MM.1S (cell line): ENCODE data around the gene COL11A1.

Experiments used
- DNase-seq: peaks from one replicate; pipeline ENCODE4 v3.0.0-alpha.2; 2015
- H2AFZ ChIP-seq: fragments of 300-600 bp; sonication (generic); 2 replicates; pipeline ENCODE4 v1.6.0; 2016; ENCODE audit warnings: antibody characterized with exemption, low read length
- H3F3A ChIP-seq: fragments of 300-600 bp; sonication (generic); 2 replicates; pipeline ENCODE4 v1.6.1; 2016; ENCODE audit warnings: mild to moderate bottlenecking, antibody characterized with exemption, low read length, moderate library complexity, mixed read lengths; ENCODE audit not compliant: insufficient read depth
- H3K27ac ChIP-seq: fragments of 300-600 bp; sonication (generic); 2 replicates; pipeline ENCODE4 v1.5.1; 2016; ENCODE audit warnings: mild to moderate bottlenecking, low read length
- H3K27me3 ChIP-seq: fragments of 300-600 bp; sonication (generic); replicated peaks from 2 replicates; pipeline ENCODE4 v1.6.0; 2016; ENCODE audit warnings: low read length; ENCODE audit not compliant: insufficient read depth
- H3K36me3 ChIP-seq: fragments of 300-600 bp; sonication (generic); replicated peaks from 2 replicates; pipeline ENCODE4 v1.6.1; 2016; ENCODE audit warnings: mild to moderate bottlenecking, low read length, mixed read lengths; ENCODE audit not compliant: insufficient read depth
- H3K4me1 ChIP-seq: fragments of 300-600 bp; sonication (generic); 2 replicates; pipeline ENCODE4 v1.6.1; 2016; ENCODE audit warnings: low read length, mixed read lengths
- H3K4me2 ChIP-seq: fragments of 300-600 bp; sonication (generic); 2 replicates; pipeline ENCODE4 v1.6.0; 2016; ENCODE audit warnings: low read depth, low read length
- H3K4me3 ChIP-seq: fragments of 300-600 bp; sonication (generic); 2 replicates; pipeline ENCODE4 v1.5.1; 2016; ENCODE audit warnings: low read length, mixed read lengths
- H3K79me2 ChIP-seq: fragments of 300-600 bp; sonication (generic); 2 replicates; pipeline ENCODE4 v1.6.1; 2016; ENCODE audit warnings: mixed run types, low read length, mixed read lengths
- H3K9ac ChIP-seq: fragments of 300-600 bp; sonication (generic); 2 replicates; pipeline ENCODE4 v1.6.1; 2016; ENCODE audit warnings: low read length, mixed read lengths
- H3K9me2 ChIP-seq: fragments of 300-600 bp; sonication (generic); replicated peaks from 2 replicates; pipeline ENCODE4 v1.6.1; 2016; ENCODE audit warnings: mild to moderate bottlenecking, low read length, mixed read lengths; ENCODE audit not compliant: insufficient read depth
- H3K9me3 ChIP-seq: fragments of 300-600 bp; sonication (generic); replicated peaks from 2 replicates; pipeline ENCODE4 v1.6.1; 2016; ENCODE audit warnings: mild to moderate bottlenecking, low read length, mixed read lengths; ENCODE audit not compliant: insufficient read depth
- H4K20me1 ChIP-seq: fragments of 300-600 bp; sonication (generic); 2 replicates; pipeline ENCODE4 v1.6.1; 2016; ENCODE audit warnings: mild to moderate bottlenecking, low read length, moderate library complexity, mixed read lengths; ENCODE audit not compliant: insufficient read depth
- CTCF ChIP-seq: fragments of 300-600 bp; sonication (generic); IDR thresholded peaks from 2 replicates; pipeline ENCODE4 v1.5.1; 2016; ENCODE audit warnings: antibody characterized with exemption, low read length, mixed read lengths
- EZH2 ChIP-seq: fragments of 300-600 bp; sonication (generic); optimal IDR thresholded peaks from 2 replicates; pipeline ENCODE3; 2017; ENCODE audit warnings: low read depth, mild to moderate bottlenecking, antibody characterized with exemption, low read length, mixed read lengths
- EZH2phosphoT487 ChIP-seq: fragments of 300-600 bp; sonication (generic); IDR thresholded peaks from 2 replicates; pipeline ENCODE4 v1.6.1; 2018; ENCODE audit warnings: antibody characterized with exemption, low read length

The COL11A1 gene

DNA sequence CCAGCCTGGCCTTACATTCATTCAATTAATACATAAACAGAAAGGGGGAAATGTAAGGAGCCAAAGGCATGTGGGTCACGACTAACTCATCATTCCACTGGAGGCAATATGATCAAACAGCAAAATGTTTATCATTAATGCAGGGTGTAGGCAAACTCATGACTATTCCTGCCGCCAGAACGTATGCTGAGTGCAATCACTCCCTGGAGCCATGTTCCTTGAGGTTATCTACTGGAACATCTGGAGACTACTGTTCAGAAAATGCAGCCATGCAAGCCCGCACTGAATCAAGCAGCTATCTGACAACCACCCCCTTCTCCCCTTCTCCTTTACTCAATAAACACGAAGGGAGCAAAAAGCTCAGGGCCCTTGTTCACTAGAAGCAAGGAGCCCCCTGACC lies 267.6 kb downstream of the COL11A1 start:
- no peaks in the 10 kb centered on the region for H3K9me2 ChIP-seq
- no peak for TF ChIP-seq CTCF
- no peak for TF ChIP-seq EZH2
- no peak for TF ChIP-seq EZH2phosphoT487
- no peak overlapping the region for H2AFZ ChIP-seq
- H3K27me3 ChIP-seq = no peaks in the 10 kb centered on the region
- no peak for DNase-seq
- H3K27ac ChIP-seq = no peak overlapping the region
- no peaks in the 10 kb centered on the region for H4K20me1 ChIP-seq
- no peaks in the 10 kb centered on the region for H3K36me3 ChIP-seq
- no peaks in the 10 kb centered on the region for H3K9me3 ChIP-seq
- H3K9ac ChIP-seq = no peak overlapping the region
- H3K4me2 ChIP-seq = no peak overlapping the region
- H3K79me2 ChIP-seq = no peaks in the 10 kb centered on the region
- H3K4me1 ChIP-seq = no peaks in the 10 kb centered on the region
- H3K4me3 ChIP-seq = no peak overlapping the region
- H3F3A ChIP-seq = no peaks in the 10 kb centered on the region

- H3K4me2 ChIP-seq = no peak overlapping the region
- H3K36me3 ChIP-seq = no peaks in the 10 kb centered on the region
- H3K4me1 ChIP-seq = no peaks in the 10 kb centered on the region
- no peaks in the 10 kb centered on the region for H3K9me3 ChIP-seq
- no peaks in the 10 kb centered on the region for H3K9me2 ChIP-seq
- H3K27ac ChIP-seq = no peak overlapping the region
- H2AFZ ChIP-seq = no peak overlapping the region
- no peaks in the 10 kb centered on the region for H3K79me2 ChIP-seq
- no peaks in the 10 kb centered on the region for H3F3A ChIP-seq
- TF ChIP-seq CTCF = no peak
- no peak for TF ChIP-seq EZH2phosphoT487
- TF ChIP-seq EZH2 = no peak
- H3K4me3 ChIP-seq = no peak overlapping the region
- H4K20me1 ChIP-seq = no peaks in the 10 kb centered on the region
- H3K27me3 ChIP-seq = no peaks in the 10 kb centered on the region
- H3K9ac ChIP-seq = no peak overlapping the region
- DNase-seq = no peak
These were observed 270.3 kb downstream of the COL11A1 start for GRCh38 chr1:102838016-102838415.

DNA sequence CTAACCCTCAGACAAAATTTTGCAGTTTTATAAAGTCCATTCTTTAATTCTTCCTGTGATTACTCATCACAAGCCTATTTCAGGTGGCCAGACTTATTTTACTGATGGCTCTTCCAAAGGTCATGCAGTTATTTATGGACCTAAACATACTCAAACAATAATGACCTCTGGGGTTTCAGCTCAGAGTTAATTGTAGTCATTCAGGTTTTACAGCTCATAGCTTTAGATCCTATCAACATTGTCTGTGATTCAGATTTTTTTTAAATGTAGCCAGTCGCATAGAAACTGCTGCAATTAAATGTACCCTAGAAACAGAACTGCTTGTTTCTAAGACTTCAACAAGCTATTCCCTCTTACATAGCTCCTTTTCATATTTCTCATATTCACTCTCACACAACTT lies 270.8 kb downstream of the COL11A1 start:
- no peaks in the 10 kb centered on the region for H3K9me2 ChIP-seq
- H3K4me1 ChIP-seq = no peaks in the 10 kb centered on the region
- DNase-seq = no peak
- H3K79me2 ChIP-seq = no peaks in the 10 kb centered on the region
- no peaks in the 10 kb centered on the region for H3K27me3 ChIP-seq
- no peak overlapping the region for H3K9ac ChIP-seq
- no peak overlapping the region for H3K4me2 ChIP-seq
- no peak overlapping the region for H3K4me3 ChIP-seq
- H4K20me1 ChIP-seq = no peaks in the 10 kb centered on the region
- no peaks in the 10 kb centered on the region for H3K9me3 ChIP-seq
- no peaks in the 10 kb centered on the region for H3F3A ChIP-seq
- H2AFZ ChIP-seq = no peak overlapping the region
- no peaks in the 10 kb centered on the region for H3K36me3 ChIP-seq
- TF ChIP-seq EZH2phosphoT487 = no peak
- no peak for TF ChIP-seq CTCF
- TF ChIP-seq EZH2 = no peak
- H3K27ac ChIP-seq = no peak overlapping the region
